GM12873 (cell line): ENCODE data around the gene WAPL.

Source experiments
- TF ChIP-seq, protein P1 (sequence below): IDR thresholded peaks from 2 replicates; pipeline ENCODE4 v1.5.1; 2012; ENCODE audit warnings: low read depth, mild to moderate bottlenecking, moderate library complexity, low read length, control low read depth; ENCODE audit not compliant: insufficient read depth; ENCODE audit errors: missing control alignments

Gene WAPL

DNA sequence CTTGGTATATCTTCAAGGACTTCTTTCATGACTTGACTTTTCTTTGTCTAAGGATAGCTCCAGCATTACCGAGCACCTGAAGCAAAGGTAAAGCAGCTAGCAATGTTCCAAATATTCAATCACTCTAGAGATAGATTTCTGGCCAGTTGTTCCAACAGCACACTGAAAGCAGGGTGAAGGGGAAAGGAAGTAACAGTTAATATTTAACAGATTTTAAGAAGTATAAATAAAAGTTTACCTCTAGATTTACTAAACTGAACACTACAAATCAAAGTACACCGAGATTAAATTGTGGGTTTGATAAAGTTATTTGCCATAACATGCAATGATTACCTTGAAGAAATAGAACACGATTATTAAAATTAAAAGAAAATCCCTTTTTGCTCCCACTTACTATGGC lies 84.1 kb downstream of the WAPL start:
- TF ChIP-seq, protein P1, sequence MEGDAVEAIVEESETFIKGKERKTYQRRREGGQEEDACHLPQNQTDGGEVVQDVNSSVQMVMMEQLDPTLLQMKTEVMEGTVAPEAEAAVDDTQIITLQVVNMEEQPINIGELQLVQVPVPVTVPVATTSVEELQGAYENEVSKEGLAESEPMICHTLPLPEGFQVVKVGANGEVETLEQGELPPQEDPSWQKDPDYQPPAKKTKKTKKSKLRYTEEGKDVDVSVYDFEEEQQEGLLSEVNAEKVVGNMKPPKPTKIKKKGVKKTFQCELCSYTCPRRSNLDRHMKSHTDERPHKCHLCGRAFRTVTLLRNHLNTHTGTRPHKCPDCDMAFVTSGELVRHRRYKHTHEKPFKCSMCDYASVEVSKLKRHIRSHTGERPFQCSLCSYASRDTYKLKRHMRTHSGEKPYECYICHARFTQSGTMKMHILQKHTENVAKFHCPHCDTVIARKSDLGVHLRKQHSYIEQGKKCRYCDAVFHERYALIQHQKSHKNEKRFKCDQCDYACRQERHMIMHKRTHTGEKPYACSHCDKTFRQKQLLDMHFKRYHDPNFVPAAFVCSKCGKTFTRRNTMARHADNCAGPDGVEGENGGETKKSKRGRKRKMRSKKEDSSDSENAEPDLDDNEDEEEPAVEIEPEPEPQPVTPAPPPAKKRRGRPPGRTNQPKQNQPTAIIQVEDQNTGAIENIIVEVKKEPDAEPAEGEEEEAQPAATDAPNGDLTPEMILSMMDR: no peak

GRCh38 chr10:86436963-86437362 lies 84.6 kb downstream of the WAPL start:
- TF ChIP-seq, protein P1: no peak

- TF ChIP-seq, protein P1: no peak
These were observed 86.9 kb downstream of the WAPL start for GRCh38 chr10:86434656-86435055.

GRCh38 chr10:86423739-86424138 lies 97.9 kb downstream of the WAPL start:
- TF ChIP-seq, protein P1: no peak

DNA sequence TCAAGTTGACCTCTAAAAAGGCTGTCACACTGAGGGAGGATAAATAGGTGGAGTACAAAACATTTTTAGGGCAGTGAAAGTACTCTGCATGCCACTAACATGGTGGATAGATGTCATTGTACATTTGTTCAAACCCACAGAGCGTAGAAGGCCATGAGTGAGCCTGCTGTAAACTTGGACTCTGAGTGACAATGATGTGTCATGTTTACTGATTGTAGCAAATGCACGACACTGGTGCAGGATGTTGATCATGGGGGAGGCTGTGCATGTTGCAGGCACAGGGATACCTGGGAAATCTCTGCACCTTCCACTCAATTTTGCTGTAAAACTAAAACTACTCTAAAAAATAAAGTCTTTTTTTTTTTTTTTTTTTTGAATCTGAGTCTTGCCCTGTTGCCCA lies 102.5 kb downstream of the WAPL start:
- TF ChIP-seq, protein P1: no peak

- TF ChIP-seq, protein P1: no peak
These were observed 106.0 kb downstream of the WAPL start for GRCh38 chr10:86415583-86415982.

DNA sequence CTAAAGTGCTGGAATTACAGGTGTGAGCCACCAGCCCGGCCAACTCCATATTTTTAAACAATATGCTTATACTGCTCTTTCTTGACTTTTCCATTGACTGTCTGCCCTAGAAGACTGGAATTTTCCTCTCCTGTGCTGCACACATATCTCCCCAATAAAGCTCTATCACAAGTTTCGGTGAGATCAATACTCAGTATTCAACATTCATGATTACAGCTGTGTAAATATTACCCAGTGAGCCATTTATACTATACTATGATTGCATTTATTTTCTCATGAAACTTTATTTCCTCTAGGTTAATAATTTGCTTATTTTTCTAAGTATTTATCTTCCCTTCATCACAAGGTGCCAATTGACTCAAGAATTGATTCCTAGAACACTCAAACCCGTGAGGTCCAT lies 106.5 kb downstream of the WAPL start:
- TF ChIP-seq, protein P1: no peak
